Stimulated activated CD8-positive, alpha-beta memory T cell treated with anti-CD3 and anti-CD28 coated beads, Interleukin-12 subunit alpha, Interleukin-12 subunit beta, amount 100 ng/mL, for 4 hours (primary cell): ENCODE measurements around the gene TPM2.

Experiments
- DNase-seq: peaks from one replicate; pipeline ENCODE4 v3.0.0-alpha.2; 2020; ENCODE audit warnings: low read depth

The TPM2 gene

DNA sequence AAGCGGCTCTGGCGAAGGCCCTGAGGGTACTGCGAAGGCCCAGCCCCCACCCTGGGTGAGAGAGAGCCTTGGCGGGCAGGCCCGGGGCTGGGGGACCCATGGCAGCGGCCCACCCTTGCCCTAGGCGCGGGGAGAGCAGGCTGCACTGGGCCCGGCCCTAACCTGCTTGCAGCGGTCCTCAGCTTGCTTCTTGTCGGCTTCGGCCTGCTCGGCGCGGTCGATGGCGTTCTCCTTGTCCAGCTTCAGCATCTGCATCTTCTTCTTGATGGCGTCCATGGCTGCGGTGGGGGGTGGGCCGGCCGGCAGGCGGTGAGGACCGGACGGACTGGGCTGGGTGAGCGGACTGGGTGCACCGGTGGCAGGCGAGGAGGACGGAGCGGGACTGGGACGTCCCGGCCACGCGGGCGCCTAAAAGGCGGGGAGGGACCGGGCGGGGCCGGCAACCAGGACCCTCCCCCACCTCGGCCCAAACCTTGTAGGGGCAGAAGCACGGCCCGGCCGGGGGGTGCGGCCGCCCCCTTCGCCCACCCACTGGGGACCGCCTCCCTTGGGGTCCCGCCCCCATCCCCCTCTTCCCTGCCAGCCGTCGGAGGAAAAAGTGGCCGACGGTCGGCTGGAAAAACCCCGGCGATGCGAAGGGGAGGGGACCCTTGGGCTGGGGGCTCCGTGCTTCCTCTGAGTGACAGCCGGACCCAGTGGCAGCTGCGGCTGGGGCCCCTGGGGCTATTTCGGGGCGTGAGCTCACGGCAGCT lies at the start of gene TPM2:
TSS of gene TPM2 (minus strand) at position 384 of the 752 bp plus-strand sequence. CDS start at position 276, 108 bp downstream.
- DNase-seq: no peak

DNA sequence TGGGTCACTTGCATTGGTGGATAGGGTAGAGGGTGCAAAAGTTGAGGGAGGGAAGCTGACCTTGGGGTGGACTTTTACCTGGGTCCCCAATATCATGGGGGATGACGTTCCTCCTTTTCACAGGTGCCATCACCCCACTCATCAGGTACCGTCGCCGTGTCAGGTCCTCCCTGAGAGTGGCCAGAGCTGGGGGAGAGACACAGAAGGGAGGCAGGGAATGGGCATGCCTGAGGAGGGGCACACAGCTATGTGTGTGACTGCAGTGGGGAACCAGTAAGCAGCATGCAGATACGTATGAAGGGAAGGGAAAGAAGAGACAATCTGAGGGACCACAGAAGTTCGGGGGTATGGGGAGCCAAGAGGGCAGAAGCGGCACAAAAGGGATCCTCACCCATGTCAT lies 49.2 kb upstream of the TPM2 start:
- no peak for DNase-seq

DNA sequence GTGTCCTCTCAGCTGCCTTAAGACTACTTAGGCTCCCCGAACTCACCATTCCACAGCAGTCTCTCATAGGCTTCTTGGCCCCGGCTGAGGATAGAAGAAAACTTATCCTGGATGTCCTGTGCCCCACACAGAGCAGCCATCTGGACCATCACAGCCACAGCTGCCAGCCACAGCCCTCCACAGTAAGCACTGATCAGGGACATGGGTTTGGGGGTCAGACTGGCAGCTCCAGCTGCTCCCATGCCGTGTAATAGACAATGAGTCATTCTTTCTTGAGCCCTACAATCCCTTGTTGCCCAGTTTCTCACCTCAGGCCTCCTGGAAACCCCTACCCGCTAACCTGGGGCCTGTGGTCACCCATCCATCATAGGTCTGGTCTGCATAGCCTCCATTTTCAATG lies 48.5 kb upstream of the TPM2 start:
- DNase-seq: no peak

DNA sequence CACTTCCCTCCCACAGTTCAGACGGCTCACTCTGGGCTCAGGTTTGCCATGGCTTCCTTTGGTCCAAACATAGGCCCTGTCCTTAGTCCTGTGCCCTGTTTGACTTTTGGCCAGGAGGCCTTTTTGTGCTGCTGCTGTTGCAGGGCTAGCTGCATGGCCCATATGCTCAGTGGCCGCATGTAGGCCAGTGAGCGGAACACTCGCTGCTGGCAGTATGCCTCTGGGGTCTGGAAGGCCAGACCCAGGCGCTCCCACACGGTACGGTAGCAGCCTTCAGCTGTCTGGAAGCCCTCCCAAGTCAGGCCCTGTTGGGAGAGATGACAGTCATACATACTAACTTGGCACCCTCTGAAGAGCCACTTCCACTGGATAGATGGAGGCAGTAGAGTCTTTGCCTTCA lies 47.4 kb upstream of the TPM2 start:
- DNase-seq: no peak

DNA sequence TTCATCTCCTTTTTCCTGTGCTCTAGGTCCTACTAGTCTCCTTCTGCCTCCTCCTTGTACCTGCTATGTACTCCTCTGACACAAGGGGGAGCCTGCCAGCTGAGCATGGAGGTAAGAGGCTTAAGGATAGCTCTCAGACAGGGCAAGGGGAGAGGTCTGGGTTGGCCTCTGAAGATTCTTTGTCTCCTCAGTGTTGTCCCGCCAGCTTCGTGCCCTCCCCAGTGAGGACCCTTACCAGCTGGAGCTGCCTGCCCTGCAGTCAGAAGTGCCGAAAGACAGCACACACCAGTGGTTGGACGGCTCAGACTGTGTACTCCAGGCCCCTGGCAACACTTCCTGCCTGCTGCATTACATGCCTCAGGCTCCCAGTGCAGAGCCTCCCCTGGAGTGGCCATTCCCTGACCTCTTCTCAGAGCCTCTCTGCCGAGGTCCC lies 46.5 kb upstream of the TPM2 start:
- DNase-seq: no peak

DNA sequence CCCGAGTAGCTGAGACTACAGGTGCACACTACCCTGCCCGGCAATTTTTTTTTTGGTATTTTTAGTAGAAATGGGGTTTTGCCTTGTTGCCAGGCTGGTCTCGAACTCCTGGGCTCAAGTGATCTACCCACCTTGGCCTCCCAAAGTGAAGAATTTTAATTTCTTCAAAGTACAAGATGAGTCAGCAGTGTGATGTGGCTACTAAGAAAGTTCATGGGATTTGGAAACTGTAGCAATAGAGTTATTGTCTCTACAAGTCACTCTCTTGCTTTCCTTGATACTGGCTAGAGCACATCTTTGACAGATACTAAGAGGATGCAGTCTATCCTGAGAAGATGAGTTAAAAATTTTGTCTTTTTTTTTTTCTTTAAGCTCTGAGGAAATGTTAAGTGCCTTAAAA lies 44.4 kb upstream of the TPM2 start:
- DNase-seq: no peak

DNA sequence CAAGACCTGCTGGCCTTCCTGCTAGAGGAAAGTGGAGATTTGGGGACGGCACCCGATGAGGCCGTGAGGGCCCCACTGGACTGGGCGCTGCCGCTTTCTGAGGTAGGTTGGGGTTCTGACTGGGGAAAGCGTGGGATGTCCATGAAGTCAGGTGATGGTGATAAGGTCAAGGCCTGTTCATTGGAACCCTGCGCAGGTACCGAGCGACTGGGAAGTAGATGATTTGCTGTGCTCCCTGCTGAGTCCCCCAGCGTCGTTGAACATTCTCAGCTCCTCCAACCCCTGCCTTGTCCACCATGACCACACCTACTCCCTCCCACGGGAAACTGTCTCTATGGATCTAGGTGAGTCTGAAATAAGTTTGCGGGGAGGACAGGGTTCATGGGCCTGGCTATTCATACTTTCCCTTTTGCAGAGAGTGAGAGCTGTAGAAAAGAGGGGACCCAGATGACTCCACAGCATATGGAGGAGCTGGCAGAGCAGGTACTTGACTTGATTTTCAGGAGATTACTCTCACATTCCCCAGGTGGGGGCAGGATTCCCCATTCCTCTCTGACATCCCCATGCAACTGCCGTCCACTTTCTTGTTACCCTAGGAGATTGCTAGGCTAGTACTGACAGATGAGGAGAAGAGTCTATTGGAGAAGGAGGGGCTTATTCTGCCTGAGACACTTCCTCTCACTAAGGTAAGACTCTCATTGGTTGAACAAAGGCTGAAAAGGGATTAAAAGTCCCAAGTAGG lies 43.2 kb upstream of the TPM2 start:
- no peak for DNase-seq

DNA sequence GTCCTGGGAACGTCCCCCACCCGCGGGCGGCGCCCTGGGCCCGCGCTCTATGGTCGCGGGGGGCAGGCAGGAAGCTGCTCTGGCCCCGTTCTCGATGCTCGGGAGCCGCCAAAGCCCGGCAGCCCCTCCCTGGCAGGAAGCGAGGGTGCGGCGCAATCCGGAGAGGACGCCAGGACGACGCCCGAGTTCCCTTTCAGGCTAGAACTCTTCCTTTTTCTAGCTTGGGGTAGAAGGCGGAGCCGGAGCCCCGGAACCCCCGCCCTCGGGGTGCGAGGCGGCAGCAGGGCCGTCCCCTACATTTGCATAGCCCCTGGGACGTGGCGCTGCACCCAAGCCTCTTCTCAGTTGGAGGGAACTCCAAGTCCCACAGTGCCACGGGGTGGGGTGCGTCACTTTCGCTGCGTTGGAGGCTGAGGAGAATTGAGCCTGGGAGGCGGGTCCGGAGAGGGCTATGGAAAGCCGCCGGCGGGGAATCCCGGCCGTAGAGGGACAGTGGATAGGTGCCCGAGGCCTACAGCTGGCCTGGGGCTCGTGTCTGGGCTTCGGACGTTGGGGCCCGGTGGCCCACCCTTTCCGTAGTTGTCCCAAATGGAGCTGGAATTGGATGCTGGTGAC lies 42.6 kb upstream of the TPM2 start, which contains the start of the genes CREB3 and TLN1:
TSS of gene CREB3 (plus strand) at position 482 of the 615 bp plus-strand sequence. CDS start at position 589, 107 bp downstream.
TSS of gene TLN1 (minus strand) at position 11 of the 615 bp plus-strand sequence. CDS start 6,501 bp downstream, outside the sequence.
- DNase-seq: peak; percentile 93

DNA sequence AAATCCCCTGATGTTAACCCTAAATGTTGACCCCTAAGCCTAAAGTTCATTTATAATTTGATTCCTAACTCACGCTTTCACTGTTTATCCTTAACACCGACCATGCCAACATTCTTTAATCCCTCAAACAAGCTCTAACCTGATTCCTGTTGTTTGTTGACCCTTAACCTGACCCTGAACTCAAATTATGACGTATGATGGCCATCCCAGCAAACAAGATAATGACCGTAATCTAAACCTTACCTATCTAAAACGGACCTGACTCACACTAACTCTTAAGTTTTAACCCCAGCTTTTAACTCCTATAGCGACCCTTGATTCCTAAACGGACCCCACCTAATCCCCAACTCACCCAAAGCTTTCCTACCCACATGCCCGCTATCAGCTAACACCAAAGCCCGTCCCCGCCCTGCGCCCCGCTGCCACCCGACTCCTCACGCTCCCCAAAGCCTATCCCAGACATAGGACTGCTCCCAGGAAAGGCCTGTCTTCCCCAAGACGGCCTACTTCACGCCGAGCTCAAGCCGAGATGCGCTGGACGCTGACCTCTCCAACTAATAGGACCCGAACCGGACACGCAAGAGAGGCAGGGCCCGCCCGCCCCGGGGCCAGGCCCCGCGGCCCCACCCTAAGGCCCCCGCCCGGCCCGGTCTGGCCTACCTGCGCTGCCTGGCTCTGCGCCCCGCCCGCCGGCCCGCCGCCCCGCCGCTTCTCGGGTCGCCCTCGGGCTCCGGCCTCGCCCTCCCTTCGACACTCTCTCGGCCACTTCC lies 41.9 kb upstream of the TPM2 start:
- DNase-seq: no peak

DNA sequence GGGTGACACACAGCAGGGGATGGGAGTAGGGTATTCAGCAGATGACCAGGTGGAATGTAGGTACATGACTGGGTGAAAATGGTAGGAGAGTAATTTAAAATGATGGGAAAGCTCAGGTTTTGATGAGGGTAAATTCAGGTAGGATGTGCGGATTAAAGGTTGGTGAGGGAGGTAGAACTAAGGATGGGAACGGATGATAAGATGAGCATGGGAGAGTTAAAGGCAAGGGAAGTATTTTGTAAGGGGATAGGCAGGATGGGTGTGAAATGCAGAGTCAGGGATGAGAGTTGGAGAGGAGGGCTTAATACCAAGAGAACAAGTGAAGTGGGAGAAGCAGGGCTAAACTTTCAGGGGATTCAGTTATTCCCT lies 40.7 kb upstream of the TPM2 start:
- DNase-seq: no peak

DNA sequence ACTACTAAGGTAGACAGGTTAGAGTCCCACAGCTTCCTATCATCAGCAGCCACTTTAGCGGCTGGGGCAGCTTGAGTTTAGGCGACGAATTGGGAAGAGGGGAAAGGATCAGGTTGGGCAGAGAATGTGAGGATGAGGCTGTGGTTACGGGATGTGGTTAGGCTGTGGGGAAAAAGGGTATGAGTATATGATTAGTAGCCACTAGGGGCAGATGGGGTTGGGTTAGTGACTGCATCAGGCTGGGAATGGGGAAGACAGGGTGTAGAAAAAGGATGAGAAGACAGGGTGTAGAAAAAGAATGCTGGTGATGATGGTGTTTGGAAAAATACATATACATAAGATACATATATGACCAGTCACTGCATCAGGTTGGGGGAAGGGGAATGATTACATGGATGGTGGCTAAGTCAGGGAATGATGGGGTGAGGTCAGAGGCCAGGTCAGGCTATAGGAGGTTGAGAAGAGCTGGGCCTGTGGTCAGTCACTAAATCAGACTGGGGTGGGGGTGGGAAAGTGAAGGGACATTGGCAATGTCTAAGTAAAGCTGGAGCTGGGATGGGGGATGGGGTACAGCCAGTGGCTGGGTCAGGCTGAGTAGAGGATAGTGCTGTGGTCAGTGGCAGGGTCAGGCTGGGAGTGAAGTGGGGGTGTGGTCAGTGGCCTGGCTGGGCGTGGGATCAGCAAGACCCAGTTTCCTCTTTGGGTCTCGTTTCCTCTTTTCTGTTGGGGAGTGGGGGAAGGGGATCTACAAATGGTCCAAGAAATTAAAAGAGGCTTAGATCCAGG lies 40.2 kb upstream of the TPM2 start:
- DNase-seq: no peak

DNA sequence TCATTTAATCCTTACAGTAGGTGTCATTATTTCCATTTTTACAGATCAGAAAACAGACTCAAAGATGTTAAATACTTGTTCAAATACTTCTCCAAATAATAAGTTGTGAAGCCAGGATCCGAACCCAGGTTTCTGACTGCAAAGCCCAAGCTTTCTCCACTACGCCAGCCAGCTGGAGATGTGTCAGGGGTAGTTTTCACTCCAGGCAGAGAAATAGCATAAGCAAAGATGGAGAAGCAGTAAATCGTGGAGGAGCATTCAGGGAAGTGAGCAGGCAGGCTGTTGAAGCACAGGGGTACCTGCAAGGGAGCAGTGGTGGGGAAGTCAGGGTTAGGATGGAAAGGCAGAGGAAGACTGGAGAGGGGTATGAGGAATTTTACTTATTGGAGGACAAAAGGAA lies 39.4 kb upstream of the TPM2 start:
- no peak for DNase-seq

DNA sequence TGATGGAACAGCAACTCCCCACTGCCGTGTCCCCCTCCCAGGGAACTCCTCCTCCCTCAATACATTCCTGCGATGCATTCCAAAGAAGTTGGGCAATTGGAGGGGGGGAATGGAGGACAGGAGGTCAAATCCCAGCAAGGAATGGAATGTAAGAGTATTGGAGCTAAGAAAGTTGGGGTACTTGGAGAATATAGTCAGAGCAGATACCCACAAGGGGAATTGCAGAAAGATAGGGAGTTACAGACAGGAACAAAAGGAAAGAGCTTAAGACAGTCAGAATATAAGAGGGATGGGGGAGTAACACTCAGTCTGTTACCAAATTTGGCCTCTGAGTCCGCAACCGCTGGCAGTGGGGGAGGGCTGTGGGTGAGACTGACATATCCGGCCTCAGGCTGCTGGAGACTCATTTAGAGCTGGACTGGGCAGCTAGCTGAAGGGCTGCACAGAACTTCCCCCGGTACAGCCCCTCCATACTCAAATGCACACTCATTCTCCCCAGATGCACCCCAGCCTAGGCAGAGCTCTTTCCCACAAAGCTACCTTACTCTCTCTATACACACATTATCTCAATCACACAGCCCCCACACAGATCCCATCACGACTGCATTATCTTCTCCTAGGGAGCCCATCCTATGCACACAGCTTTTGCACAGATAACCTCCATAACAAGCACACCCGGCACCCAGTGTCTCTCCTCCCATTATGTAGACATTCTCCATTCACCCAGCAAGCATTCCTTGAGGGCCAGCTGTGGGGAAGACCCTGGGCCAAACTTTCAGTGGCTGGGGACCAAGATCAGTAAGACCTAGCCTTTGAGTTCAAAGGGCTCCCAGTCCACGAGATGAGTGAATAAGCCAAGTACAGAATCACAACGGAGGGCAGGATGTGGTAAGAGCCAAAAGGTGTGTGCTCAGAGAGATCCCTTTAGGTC lies 38.6 kb upstream of the TPM2 start:
- no peak for DNase-seq

DNA sequence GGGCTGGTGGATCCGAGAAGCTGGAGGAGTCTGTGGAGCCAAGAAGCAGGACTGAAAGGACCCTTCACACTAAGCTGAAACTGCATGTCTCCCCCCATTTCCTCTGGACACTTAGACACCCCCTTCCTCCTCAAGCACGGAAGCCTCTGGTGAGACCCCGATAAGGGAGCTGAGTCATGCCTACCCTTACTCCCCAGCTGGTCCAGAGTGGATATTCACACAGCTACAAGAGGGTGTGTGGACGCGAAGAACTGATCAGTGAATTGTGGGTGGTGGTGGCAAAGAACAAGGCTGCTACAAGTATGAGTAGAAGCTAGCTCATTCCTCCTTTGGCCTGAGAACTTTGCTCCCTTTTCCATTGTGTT lies 37.9 kb upstream of the TPM2 start:
- no peak for DNase-seq

DNA sequence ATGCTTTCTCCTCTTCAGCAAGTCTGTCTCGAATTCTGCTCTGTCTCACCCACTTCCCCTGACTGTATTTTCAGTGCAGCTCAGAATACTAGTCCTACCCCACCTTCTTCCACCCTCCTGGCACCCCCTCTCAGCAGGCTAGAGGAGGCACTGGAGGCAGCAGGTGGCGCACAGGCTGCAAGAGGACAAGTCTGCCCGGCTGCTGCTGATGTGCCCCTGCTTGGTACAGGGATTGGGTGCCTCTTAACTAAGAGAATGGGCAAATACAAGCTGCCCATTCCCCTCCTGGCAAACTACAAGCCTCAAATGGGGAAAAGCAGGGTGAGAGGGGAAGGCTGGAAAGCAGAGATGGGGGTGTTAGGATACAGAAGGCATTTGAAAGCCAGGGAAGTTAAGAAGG lies 37.2 kb upstream of the TPM2 start:
- DNase-seq: no peak

DNA sequence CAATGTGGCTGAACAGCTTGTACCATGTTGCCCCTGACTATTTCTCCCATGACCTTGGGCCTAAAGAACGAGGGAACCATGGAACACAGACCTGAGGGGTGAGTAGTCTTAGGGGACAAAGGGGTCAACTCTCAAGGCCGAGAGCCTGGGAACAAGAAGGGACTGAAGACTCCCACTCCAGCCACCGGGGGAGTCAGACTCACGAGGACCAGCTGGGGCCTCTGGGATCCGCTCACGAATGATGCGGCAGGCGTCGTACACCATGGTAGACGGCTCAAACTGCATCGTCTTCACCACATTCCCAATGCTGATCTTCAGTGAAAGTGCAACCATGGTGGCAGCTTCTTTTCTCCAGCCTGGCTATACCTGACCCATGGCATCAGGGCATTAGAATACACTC lies 35.6 kb upstream of the TPM2 start:
- no peak for DNase-seq

DNA sequence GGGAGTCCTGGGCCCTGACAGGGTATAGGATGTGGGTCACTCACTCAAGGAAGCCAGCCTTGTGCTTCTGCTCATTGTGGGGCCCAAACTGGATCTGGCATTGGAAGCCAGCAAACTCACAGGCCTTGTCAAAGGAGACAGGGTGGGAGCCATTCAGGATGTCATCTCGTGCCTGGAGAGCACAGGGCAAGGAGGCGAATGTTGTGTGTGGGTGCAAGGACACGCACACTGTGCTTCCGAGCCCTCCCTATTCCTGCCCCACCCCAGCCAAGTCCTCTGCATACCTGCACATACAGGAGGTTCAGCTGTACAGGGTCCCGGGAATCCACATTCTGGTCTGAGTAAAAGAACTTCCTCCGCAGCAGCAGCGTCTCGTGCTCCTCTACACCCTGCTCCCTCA lies 34.2 kb upstream of the TPM2 start:
- DNase-seq: no peak

DNA sequence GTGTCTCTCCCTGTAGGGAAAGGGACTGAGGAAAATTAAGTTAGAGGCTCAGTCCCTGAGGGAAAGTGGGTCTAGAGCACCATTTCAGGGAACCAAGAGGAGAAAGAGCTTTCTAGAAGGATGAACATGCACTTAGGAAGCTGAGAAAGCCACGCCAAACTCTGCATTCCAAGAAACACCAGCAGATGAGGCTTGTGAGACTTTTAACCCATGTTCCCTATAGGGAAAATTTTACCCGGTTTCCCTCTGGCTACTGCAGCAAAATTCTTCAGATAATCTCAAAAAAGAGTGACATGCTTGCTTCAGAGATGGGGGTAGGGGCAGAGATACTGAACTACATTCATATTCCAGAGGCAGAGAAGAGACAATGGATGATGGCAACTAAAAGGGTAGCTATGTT lies 33.7 kb upstream of the TPM2 start:
- DNase-seq: no peak

DNA sequence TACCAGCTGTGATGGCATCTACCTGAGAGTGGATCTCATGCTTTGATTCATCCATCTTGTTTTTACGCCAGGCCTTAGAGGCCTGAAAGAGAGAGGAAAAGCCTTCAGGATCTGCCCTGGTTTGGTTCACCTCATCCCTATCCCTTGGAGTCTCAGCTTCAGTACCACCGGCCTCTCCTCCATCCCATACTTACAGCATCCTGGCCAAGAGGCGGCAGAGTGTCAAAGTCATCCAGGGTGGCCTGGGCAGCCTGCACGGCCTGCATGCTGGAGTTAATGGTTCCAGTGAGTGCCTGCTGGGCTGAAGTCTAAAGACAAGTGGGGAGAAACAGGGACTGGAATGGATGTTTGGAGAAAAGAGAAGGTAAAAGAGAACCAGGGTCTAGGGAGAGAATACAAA lies 29.8 kb upstream of the TPM2 start:
- DNase-seq: no peak

DNA sequence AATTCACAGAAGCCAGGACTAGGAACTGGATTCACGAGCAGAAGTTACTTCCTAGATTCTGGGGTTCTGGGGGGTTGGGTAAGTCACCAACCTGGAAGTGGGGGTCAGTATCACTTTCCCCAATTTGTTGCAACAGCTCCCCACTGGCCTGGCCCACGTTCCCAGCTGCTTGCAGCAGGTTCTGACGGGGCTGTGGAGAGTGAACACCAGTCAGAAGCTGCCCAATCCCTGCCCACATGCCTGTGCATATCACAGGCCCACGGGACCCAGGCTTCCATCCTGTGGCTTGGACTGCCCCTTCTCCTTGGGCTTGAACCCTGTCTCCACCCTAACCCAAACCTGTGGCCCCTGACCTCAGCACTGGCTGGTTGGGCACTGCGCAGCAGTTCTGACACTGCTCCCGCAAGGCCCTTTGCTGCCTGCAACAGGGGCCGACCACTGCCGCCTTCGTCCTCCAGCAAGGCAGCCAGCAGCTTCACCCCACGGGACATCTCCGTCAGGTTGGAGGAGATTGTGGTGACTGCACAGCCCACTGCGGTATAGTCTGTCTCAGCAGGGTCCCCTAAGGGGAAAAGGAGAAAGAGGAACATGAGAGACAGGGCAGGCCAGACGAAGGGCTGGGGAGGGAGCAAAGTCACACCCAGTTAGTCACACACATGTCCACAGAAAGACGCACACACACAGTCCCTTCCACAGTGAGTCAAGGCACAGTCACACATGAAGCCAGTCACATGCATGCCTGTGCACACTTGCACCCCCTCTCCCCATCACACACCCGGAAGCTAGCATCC lies 29.2 kb upstream of the TPM2 start:
- DNase-seq: no peak
